ENCODE results near the gene DOC2B. TPM values are rescaled to one million over a fixed set of nuclear protein-coding genes. Genes with fewer than 3 reads are reported as not detected.

The DOC2B gene
- total RNA-seq, 4 donors from 2014 or later: 5.3 to 45.6 (median 20.5) TPM

DNA sequence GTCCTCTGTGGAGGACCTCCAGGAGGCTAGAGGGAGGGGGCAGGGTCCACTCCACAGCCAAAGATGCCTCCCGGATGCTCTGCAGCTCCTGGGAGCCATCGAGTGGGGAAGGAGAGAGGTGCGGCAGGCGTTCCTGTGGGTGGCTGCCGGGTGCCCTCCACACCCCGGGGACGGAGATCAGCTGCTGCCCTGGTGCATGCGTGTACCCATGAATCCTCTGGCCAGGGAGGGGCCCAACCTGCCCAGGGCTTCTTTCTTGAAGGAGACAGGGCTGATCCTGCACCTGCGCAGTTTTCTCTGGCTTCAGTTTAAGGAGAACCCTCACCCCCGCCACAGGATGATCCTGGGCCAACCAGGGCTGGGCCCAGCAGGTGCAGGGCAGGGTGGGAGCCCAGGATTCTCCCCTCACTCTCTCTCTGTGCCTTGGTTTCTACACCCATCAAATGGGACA, 33.5 kb upstream of the DOC2B start:
- TF ChIP-seq, protein P1, sequence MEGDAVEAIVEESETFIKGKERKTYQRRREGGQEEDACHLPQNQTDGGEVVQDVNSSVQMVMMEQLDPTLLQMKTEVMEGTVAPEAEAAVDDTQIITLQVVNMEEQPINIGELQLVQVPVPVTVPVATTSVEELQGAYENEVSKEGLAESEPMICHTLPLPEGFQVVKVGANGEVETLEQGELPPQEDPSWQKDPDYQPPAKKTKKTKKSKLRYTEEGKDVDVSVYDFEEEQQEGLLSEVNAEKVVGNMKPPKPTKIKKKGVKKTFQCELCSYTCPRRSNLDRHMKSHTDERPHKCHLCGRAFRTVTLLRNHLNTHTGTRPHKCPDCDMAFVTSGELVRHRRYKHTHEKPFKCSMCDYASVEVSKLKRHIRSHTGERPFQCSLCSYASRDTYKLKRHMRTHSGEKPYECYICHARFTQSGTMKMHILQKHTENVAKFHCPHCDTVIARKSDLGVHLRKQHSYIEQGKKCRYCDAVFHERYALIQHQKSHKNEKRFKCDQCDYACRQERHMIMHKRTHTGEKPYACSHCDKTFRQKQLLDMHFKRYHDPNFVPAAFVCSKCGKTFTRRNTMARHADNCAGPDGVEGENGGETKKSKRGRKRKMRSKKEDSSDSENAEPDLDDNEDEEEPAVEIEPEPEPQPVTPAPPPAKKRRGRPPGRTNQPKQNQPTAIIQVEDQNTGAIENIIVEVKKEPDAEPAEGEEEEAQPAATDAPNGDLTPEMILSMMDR (IDR thresholded peaks at IDR 0.05; ENCODE audit: low read depth): no peak

DNA sequence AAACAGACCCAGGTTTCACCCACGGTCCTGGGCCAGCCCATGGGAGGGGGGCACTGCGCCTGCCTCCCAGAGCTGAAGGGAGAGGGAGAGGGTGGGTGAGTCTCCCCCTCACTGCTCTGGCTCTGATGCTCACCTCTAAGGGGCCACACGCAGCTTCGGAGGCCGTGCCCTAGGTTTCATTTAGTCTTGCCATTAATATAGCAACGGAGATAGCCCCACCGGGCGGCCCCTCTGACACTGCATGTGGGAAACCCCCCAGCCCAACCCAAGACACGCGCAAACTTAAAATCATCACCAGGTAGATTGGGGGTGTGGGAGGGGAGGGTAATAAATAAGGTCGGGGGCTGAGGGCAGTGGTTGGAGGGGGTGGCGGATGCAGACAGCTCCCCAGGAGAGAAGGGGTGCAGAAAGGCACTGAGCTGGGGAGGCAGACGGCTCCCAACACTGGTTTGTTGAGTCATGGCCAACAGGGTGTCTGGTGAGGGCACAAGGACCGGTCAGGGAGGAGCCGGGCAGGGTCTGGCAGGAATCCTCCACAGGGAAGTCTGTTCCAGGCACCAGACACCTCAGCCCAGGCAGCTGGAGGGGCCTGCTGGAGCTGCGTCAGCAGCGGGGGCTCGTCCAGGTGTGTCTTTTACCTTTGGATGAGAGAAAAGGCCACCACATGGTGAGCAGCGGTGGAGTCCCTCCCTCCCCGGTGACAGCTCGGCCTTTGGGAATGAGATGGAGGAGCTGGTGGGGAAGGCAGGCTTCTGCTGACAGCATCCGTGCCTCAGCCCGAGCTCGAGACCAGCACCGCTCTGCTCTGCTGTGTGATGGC, 32.0 kb upstream of the DOC2B start:
- TF ChIP-seq, protein P1 (IDR thresholded peaks at IDR 0.05; ENCODE audit: low read depth): no peak

GRCh38 chr17:210402-210801, 29.0 kb upstream of the DOC2B start:
- TF ChIP-seq, protein P1 (IDR thresholded peaks at IDR 0.05; ENCODE audit: low read depth): no peak

- TF ChIP-seq, protein P1 (IDR thresholded peaks at IDR 0.05; ENCODE audit: low read depth): no peak
Observed at GRCh38 chr17:208429-208828, 27.0 kb upstream of the DOC2B start.

DNA sequence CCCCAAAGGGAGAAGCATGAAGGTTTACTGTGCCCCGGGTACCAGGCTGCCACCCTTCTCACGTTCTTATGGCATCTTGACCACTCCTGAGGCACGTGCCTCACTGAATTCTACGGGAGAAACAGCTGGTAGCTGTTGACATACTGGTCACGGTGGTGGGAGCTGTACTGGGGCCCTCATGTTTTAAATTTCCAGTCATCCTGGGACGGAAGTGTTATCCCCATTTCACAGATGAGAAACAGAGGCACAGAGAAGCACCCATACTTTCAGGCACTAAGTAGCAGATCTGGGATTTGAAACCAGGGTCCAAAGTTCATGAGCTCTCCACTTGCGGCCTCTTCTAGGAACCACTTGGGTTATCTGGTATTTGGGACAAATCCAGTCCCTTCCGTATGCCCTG, 26.3 kb upstream of the DOC2B start:
- TF ChIP-seq, protein P1 (IDR thresholded peaks at IDR 0.05; ENCODE audit: low read depth): no peak

- TF ChIP-seq, protein P1 (IDR thresholded peaks at IDR 0.05; ENCODE audit: low read depth): no peak
Observed at GRCh38 chr17:206941-207560, 25.6 kb upstream of the DOC2B start.

DNA sequence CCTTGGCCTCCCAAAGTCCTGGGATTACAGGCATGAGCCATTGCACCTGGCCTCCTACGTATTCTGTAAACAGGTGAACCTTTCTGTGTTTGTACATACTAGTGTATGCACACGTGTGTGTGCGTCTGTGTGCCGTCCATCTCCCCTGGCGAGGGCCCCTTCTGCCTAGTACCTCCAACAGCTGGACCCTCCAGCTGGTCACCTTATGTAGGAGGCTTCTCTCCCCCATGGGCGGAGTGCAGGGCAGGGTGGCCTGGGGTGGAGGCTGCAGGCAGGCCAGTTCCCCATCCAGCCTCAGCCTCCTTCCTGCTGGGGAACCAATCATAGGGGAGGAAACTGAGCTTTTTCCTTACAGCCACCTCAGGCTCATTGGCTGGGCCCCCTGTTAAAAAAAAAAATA, 24.4 kb upstream of the DOC2B start:
- TF ChIP-seq, protein P1 (IDR thresholded peaks at IDR 0.05; ENCODE audit: low read depth): no peak

Measured in subcutaneous adipose tissue (tissue), 4 donors.